NCI-H446 treated with DMSO at 0.1 percent for 48 hours (cell line): ENCODE results near the gene SUCO.
"Not testable (repeated sequence)": the region's sequence is repeated elsewhere in the genome, so short reads cannot be mapped to it uniquely, and the experiment has no call there.

Experiments
- DNase-seq: peaks from one replicate; lab custom pipeline; 2025; lab: John Stamatoyannopoulos, UW

SUCO gene

GRCh38 chr1:172532700-172533512, at the start of gene SUCO:
Gene SUCO, plus strand, starts transcription at chr1:172533150. Its CDS starts 286 bp downstream, at chr1:172533436.
- DNase-seq, result peak; percentile 99

GRCh38 chr1:172483448-172483847, 49.5 kb upstream of the SUCO start:
- DNase-seq, result no peak

- no peak for DNase-seq
These were observed 48.7 kb upstream of the SUCO start for GRCh38 chr1:172484252-172484651.

- no peak for DNase-seq
These were observed 47.3 kb upstream of the SUCO start for GRCh38 chr1:172485626-172486025.

- no peak for DNase-seq
These were observed 46.0 kb upstream of the SUCO start for GRCh38 chr1:172486805-172487454.

- no peak for DNase-seq
These were observed 45.4 kb upstream of the SUCO start for GRCh38 chr1:172487550-172487949.

GRCh38 chr1:172488393-172488792, 44.6 kb upstream of the SUCO start:
- no peak for DNase-seq

GRCh38 chr1:172489847-172490246, 43.1 kb upstream of the SUCO start:
- no peak for DNase-seq

GRCh38 chr1:172492421-172492820, 40.5 kb upstream of the SUCO start:
- DNase-seq, result no peak

GRCh38 chr1:172494166-172494565, 38.8 kb upstream of the SUCO start:
- no peak for DNase-seq

GRCh38 chr1:172496127-172496526, 36.8 kb upstream of the SUCO start:
- DNase-seq, result not testable (repeated sequence)

GRCh38 chr1:172496678-172497077, 36.3 kb upstream of the SUCO start:
- no peak for DNase-seq

- DNase-seq, result no peak
These were observed 35.7 kb upstream of the SUCO start for GRCh38 chr1:172497230-172497629.

- DNase-seq, result no peak
These were observed 34.1 kb upstream of the SUCO start for GRCh38 chr1:172498857-172499256.

- no peak for DNase-seq
These were observed 33.3 kb upstream of the SUCO start for GRCh38 chr1:172499636-172500141.

GRCh38 chr1:172500207-172500606, 32.7 kb upstream of the SUCO start:
- DNase-seq, result no peak

GRCh38 chr1:172507741-172508140, 25.2 kb upstream of the SUCO start:
- no peak for DNase-seq

GRCh38 chr1:172510479-172510878, 22.5 kb upstream of the SUCO start:
- DNase-seq, result no peak

GRCh38 chr1:172512591-172512990, 20.4 kb upstream of the SUCO start:
- no peak for DNase-seq

GRCh38 chr1:172513479-172513878, 19.5 kb upstream of the SUCO start:
- DNase-seq, result no peak

GRCh38 chr1:172514108-172514507, 18.8 kb upstream of the SUCO start:
- no peak for DNase-seq

GRCh38 chr1:172515436-172515835, 17.5 kb upstream of the SUCO start:
- no peak for DNase-seq

- DNase-seq, result no peak
These were observed 17.0 kb upstream of the SUCO start for GRCh38 chr1:172515927-172516326.
